HG03565 (cell line): ENCODE data around the gene NFKBIE.
A peak's percentile ranks its signal among the peaks of the same experiment; 100 is the strongest.
"Not testable (repeated sequence)": the region's sequence is repeated elsewhere in the genome, so short reads cannot be mapped to it uniquely, and the experiment has no call there.

ENCODE experiments used
- ATAC-seq: cut with Tn5 transposase; IDR thresholded peaks from one replicate; pipeline ENCODE4 v1.9.1; 2021; ENCODE audit warnings: mild to moderate bottlenecking, moderate library complexity; ENCODE audit not compliant: unreplicated experiment

Gene NFKBIE

GRCh38 chr6:44247338-44248302 lies 17.7 kb downstream of the NFKBIE start:
- peak; percentile 7 for ATAC-seq

GRCh38 chr6:44246663-44247337 lies 18.6 kb downstream of the NFKBIE start, which contains the start of gene HSP90AB1:
Gene HSP90AB1, plus strand, starts transcription at chr6:44247101. Its CDS starts 1,529 bp downstream, at chr6:44248630.
- peak; percentile 46 for ATAC-seq

GRCh38 chr6:44245912-44246662 lies 19.3 kb downstream of the NFKBIE start:
- peak; percentile 41 for ATAC-seq

GRCh38 chr6:44245391-44245911 lies 19.9 kb downstream of the NFKBIE start:
- ATAC-seq: no peak

- ATAC-seq: no peak
Measured at GRCh38 chr6:44243345-44243744, 22.0 kb downstream of the NFKBIE start.

GRCh38 chr6:44238687-44239350 lies 26.5 kb downstream of the NFKBIE start:
- no peak for ATAC-seq

GRCh38 chr6:44237813-44238433 lies 27.4 kb downstream of the NFKBIE start:
- peak; percentile 71 for ATAC-seq

- no peak for ATAC-seq
Measured at GRCh38 chr6:44237021-44237812, 28.1 kb downstream of the NFKBIE start.

- no peak for ATAC-seq
Measured at GRCh38 chr6:44235891-44236516, 29.3 kb downstream of the NFKBIE start.

GRCh38 chr6:44235269-44235668 lies 30.1 kb downstream of the NFKBIE start:
- ATAC-seq: no peak

GRCh38 chr6:44234101-44235025 lies 31.0 kb downstream of the NFKBIE start:
- no peak for ATAC-seq

- no peak for ATAC-seq
Measured at GRCh38 chr6:44233567-44234100, 31.7 kb downstream of the NFKBIE start.

GRCh38 chr6:44232676-44233566 lies 32.4 kb downstream of the NFKBIE start:
- no peak for ATAC-seq

- ATAC-seq: not testable (repeated sequence)
Measured at GRCh38 chr6:44231426-44231825, 33.9 kb downstream of the NFKBIE start.

- no peak for ATAC-seq
Measured at GRCh38 chr6:44230034-44230675, 35.2 kb downstream of the NFKBIE start.
